PC-3 (cell line): ENCODE results near the gene CNTNAP2.

Experiments used
- EZH2 ChIP-seq: fragments of 300-600 bp; sonication (generic); IDR thresholded peaks from one replicate; pipeline ENCODE4 v1.6.1; 2017; ENCODE audit warnings: antibody characterized with exemption, mild to moderate bottlenecking, low read length; ENCODE audit not compliant: unreplicated experiment
- EZH2phosphoT487 ChIP-seq: fragments of 300-600 bp; sonication (generic); IDR thresholded peaks from 2 replicates; pipeline ENCODE4 v1.6.1; 2018; ENCODE audit warnings: mild to moderate bottlenecking, antibody characterized with exemption, low read length, borderline replicate concordance
- TF ChIP-seq, protein P1 (sequence below): fragments of 300-600 bp; sonication (generic); conservative IDR thresholded peaks from 2 replicates; pipeline ENCODE4 v1.5.1; 2017; ENCODE audit warnings: antibody characterized with exemption, low read depth, mild to moderate bottlenecking, low read length

DNA sequence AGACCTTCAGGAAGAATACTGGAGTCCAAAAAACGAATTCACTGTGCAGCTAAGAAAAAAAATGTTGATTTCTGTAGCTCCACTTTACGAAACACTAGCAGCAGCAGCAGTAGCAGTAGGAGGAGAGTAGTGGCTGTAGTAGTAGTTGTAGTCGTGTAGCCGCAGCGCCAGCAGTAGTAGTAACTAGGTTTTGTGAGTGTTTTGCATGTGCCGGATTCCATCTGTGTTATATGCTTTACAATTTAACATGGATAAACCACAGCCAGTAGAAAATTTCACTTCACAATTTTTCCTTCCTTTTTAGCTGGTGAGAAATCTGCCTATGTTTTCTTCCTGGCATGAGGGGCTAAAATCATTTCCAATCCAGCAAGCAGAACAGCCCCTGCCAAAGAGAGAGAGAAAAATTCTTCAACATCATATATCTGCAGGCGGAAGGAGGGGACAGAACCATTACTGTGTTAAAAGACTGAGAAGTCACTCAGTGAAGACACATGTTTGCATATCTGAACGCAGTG, 2325.6 kb downstream of the CNTNAP2 start:
- TF ChIP-seq, protein P1, sequence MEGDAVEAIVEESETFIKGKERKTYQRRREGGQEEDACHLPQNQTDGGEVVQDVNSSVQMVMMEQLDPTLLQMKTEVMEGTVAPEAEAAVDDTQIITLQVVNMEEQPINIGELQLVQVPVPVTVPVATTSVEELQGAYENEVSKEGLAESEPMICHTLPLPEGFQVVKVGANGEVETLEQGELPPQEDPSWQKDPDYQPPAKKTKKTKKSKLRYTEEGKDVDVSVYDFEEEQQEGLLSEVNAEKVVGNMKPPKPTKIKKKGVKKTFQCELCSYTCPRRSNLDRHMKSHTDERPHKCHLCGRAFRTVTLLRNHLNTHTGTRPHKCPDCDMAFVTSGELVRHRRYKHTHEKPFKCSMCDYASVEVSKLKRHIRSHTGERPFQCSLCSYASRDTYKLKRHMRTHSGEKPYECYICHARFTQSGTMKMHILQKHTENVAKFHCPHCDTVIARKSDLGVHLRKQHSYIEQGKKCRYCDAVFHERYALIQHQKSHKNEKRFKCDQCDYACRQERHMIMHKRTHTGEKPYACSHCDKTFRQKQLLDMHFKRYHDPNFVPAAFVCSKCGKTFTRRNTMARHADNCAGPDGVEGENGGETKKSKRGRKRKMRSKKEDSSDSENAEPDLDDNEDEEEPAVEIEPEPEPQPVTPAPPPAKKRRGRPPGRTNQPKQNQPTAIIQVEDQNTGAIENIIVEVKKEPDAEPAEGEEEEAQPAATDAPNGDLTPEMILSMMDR = no peak
- no peak for TF ChIP-seq EZH2
- TF ChIP-seq EZH2phosphoT487 = no peak
